ENCODE data around the gene TDRKH.

TDRKH gene

GRCh38 chr1:151838222-151839081 is 48.2 kb upstream of the TDRKH start:
- no peak for TF ChIP-seq EP300 (IDR thresholded peaks at IDR 0.05; ENCODE audit: borderline replicate concordance)
- TF ChIP-seq MAX (IDR thresholded peaks at IDR 0.05): no peak
- no peak for TF ChIP-seq YY1 (IDR thresholded peaks at IDR 0.05; ENCODE audit: low read depth)
- TF ChIP-seq CREB1 (IDR thresholded peaks at IDR 0.05; ENCODE audit: low read depth): no peak
- TF ChIP-seq TEAD4 (IDR thresholded peaks at IDR 0.05): no peak
- TF ChIP-seq TAF1 (IDR thresholded peaks at IDR 0.05; ENCODE audit: low read depth): no peak
- TF ChIP-seq FOXM1 (IDR thresholded peaks at IDR 0.05; ENCODE audit: borderline replicate concordance, low read depth): no peak
- TF ChIP-seq, protein P1, sequence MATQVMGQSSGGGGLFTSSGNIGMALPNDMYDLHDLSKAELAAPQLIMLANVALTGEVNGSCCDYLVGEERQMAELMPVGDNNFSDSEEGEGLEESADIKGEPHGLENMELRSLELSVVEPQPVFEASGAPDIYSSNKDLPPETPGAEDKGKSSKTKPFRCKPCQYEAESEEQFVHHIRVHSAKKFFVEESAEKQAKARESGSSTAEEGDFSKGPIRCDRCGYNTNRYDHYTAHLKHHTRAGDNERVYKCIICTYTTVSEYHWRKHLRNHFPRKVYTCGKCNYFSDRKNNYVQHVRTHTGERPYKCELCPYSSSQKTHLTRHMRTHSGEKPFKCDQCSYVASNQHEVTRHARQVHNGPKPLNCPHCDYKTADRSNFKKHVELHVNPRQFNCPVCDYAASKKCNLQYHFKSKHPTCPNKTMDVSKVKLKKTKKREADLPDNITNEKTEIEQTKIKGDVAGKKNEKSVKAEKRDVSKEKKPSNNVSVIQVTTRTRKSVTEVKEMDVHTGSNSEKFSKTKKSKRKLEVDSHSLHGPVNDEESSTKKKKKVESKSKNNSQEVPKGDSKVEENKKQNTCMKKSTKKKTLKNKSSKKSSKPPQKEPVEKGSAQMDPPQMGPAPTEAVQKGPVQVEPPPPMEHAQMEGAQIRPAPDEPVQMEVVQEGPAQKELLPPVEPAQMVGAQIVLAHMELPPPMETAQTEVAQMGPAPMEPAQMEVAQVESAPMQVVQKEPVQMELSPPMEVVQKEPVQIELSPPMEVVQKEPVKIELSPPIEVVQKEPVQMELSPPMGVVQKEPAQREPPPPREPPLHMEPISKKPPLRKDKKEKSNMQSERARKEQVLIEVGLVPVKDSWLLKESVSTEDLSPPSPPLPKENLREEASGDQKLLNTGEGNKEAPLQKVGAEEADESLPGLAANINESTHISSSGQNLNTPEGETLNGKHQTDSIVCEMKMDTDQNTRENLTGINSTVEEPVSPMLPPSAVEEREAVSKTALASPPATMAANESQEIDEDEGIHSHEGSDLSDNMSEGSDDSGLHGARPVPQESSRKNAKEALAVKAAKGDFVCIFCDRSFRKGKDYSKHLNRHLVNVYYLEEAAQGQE (IDR thresholded peaks at IDR 0.05; ENCODE audit: low read depth): no peak
- no peak for TF ChIP-seq ZBTB7A (IDR thresholded peaks at IDR 0.05; ENCODE audit: low read depth)
- TF ChIP-seq CEBPB (IDR thresholded peaks at IDR 0.05): no peak
- no peak for TF ChIP-seq EGR1 (IDR thresholded peaks at IDR 0.05)
- no peak for TF ChIP-seq TCF12 (IDR thresholded peaks at IDR 0.05; ENCODE audit: low read depth)

GRCh38 chr1:151837884-151838221 is 47.6 kb upstream of the TDRKH start:
- TF ChIP-seq RAD21 (IDR thresholded peaks at IDR 0.05; ENCODE audit: low read depth) (no peak), ZBTB7A (IDR thresholded peaks at IDR 0.05; ENCODE audit: low read depth) (no peak), FOXM1 (IDR thresholded peaks at IDR 0.05; ENCODE audit: borderline replicate concordance, low read depth) (no peak), TCF12 (IDR thresholded peaks at IDR 0.05; ENCODE audit: low read depth) (no peak), CEBPB (IDR thresholded peaks at IDR 0.05) (no peak), YY1 (IDR thresholded peaks at IDR 0.05; ENCODE audit: low read depth) (no peak), NFIC (IDR thresholded peaks at IDR 0.05) (no peak), CREB1 (IDR thresholded peaks at IDR 0.05; ENCODE audit: low read depth) (no peak), TAF1 (IDR thresholded peaks at IDR 0.05; ENCODE audit: low read depth) (no peak), MAX (IDR thresholded peaks at IDR 0.05) (no peak), EP300 (IDR thresholded peaks at IDR 0.05; ENCODE audit: borderline replicate concordance) (no peak), EGR1 (IDR thresholded peaks at IDR 0.05) (no peak)
- TF ChIP-seq, protein P2, sequence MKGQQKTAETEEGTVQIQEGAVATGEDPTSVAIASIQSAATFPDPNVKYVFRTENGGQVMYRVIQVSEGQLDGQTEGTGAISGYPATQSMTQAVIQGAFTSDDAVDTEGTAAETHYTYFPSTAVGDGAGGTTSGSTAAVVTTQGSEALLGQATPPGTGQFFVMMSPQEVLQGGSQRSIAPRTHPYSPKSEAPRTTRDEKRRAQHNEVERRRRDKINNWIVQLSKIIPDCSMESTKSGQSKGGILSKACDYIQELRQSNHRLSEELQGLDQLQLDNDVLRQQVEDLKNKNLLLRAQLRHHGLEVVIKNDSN (IDR thresholded peaks at IDR 0.05): no peak
- TF ChIP-seq, protein P1 (IDR thresholded peaks at IDR 0.05; ENCODE audit: low read depth): no peak

DNA sequence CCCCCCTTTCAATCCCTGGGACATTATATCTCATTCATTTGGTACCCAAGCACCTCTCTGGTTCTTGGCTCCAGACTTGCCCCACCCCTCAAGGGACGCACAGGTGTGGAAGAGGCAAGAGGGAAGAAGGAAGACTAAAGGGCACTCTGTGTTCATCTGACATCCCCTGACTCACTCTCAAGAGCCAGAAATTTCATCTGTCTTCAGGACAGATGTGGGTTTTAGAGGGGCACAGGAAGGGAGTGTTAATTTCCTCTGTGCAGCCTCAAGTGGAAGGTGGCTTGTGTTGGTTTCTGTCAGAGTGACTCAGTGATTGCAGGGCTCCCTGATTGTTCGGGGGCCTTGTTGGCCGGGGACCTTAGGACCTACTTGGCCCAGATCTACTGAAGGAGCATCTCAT is 46.9 kb upstream of the TDRKH start:
- TF ChIP-seq NFIC (IDR thresholded peaks at IDR 0.05) (no peak), ZBTB7A (IDR thresholded peaks at IDR 0.05; ENCODE audit: low read depth) (no peak), YY1 (IDR thresholded peaks at IDR 0.05; ENCODE audit: low read depth) (no peak), TEAD4 (IDR thresholded peaks at IDR 0.05) (no peak), FOXM1 (IDR thresholded peaks at IDR 0.05; ENCODE audit: borderline replicate concordance, low read depth) (no peak), CEBPB (IDR thresholded peaks at IDR 0.05) (no peak), RAD21 (IDR thresholded peaks at IDR 0.05; ENCODE audit: low read depth) (no peak), EP300 (IDR thresholded peaks at IDR 0.05; ENCODE audit: borderline replicate concordance) (no peak), TAF1 (IDR thresholded peaks at IDR 0.05; ENCODE audit: low read depth) (no peak), EGR1 (IDR thresholded peaks at IDR 0.05) (no peak), TCF12 (IDR thresholded peaks at IDR 0.05; ENCODE audit: low read depth) (no peak), CREB1 (IDR thresholded peaks at IDR 0.05; ENCODE audit: low read depth) (no peak), MAX (IDR thresholded peaks at IDR 0.05) (no peak)
- TF ChIP-seq, protein P1 (IDR thresholded peaks at IDR 0.05; ENCODE audit: low read depth): no peak
- TF ChIP-seq, protein P2 (IDR thresholded peaks at IDR 0.05): no peak
